Endothelial cell of umbilical vein (primary cell): Measurements from ENCODE around the gene NHS. TPM values are rescaled to one million over a fixed set of nuclear protein-coding genes. Genes with fewer than 3 reads are reported as not detected.

Experiments
- BruUV-seq: library from RNA; stranded (reverse); fragments of 400-500 nt; replicated peaks from 2 replicates; lab custom pipeline; 2021; lab: Mats Ljungman, UMichigan
- CTCF ChIA-PET: fragments of 300-600, 350-600 bp; sonication (Branson Sonifier 250); formaldehyde crosslinking; loops from one replicate; lab custom pipeline; 2021; ENCODE audit warnings: antibody characterized with exemption, inconsistent platforms; lab: Charles Lee
- POLR2A ChIA-PET: fragments of 300-600, 350-600 bp; sonication (Branson Sonifier 250); formaldehyde crosslinking; loops from one replicate; lab custom pipeline; 2021; ENCODE audit warnings: antibody characterized with exemption, inconsistent platforms; lab: Charles Lee
- DNase-seq: peaks from one replicate; pipeline ENCODE4 v3.0.0-alpha.2; 2011; ENCODE audit warnings: low read depth, low spot score
- FAIRE-seq: peaks from 2 replicates; lab custom pipeline; 2011; peaks lifted over from hg19 to GRCh38; lab: Jason Lieb, UNC
- H2AFZ ChIP-seq: 2 replicates; pipeline ENCODE4 v1.6.0; 2012; ENCODE audit warnings: low read depth, low read length, control low read depth, inconsistent platforms
- H3K27ac ChIP-seq: 2 replicates; pipeline ENCODE4 v1.5.1; 2011; ENCODE audit warnings: low read depth, mild to moderate bottlenecking, control low read depth, low read length, moderate library complexity; ENCODE audit not compliant: insufficient read depth
- H3K27me3 ChIP-seq, 2 experiments: 2 replicates each; pipeline versions ENCODE4 v1.6.0 to v1.6.1; 2011; ENCODE audit warnings: low read length in 2 of 2, mixed read lengths in 1 of 2; ENCODE audit not compliant: control insufficient read depth in 2 of 2, insufficient read depth in 2 of 2
- H3K36me3 ChIP-seq, 2 experiments: 2 replicates in 1 of 2; 3 replicates in 1 of 2; pipeline ENCODE4 v1.5.1; 2011; ENCODE audit warnings: low read length in 2 of 2, mild to moderate bottlenecking in 1 of 2, moderate library complexity in 1 of 2; ENCODE audit not compliant: control insufficient read depth in 2 of 2, insufficient read depth in 2 of 2; ENCODE audit errors: extremely low read depth in 1 of 2
- H3K4me1 ChIP-seq: 3 replicates; pipeline ENCODE4 v1.5.1; 2011; ENCODE audit warnings: mild to moderate bottlenecking, low read length; ENCODE audit not compliant: control insufficient read depth, insufficient read depth; ENCODE audit errors: extremely low read depth
- H3K4me2 ChIP-seq: 2 replicates; pipeline ENCODE4 v1.6.1; 2011; ENCODE audit warnings: low read length, control low read depth, mixed read lengths; ENCODE audit not compliant: insufficient read depth
- H3K4me3 ChIP-seq, 3 experiments: fragments of 200-600 bp in 1 of 3; sonication (generic), shearing (Covaris generic) in 1 of 3; replicated peaks in 1 of 3; 2 replicates each; pipeline ENCODE4 v1.5.1; 2011 to 2016; ENCODE audit warnings: control low read depth in 3 of 3, low read length in 3 of 3, mild to moderate bottlenecking in 2 of 3, inconsistent platforms in 1 of 3, low read depth in 1 of 3, moderate library complexity in 1 of 3; ENCODE audit not compliant: insufficient read depth in 1 of 3
- H3K79me2 ChIP-seq: 2 replicates; pipeline ENCODE4 v1.6.0; 2012; ENCODE audit warnings: low read length, inconsistent platforms; ENCODE audit not compliant: control insufficient read depth, insufficient read depth
- H3K9ac ChIP-seq: replicated peaks from 2 replicates; pipeline ENCODE3; 2011; ENCODE audit warnings: low read length, control low read depth; ENCODE audit not compliant: insufficient read depth; ENCODE audit errors: extremely low read depth
- H3K9me1 ChIP-seq: replicated peaks from 3 replicates; pipeline ENCODE4 v1.6.0; 2011; ENCODE audit warnings: mild to moderate bottlenecking, low read length; ENCODE audit not compliant: control insufficient read depth, insufficient read depth; ENCODE audit errors: extremely low read depth
- H3K9me3 ChIP-seq: replicated peaks from 2 replicates; pipeline ENCODE4 v1.5.1; 2012; ENCODE audit warnings: low read length, inconsistent platforms; ENCODE audit not compliant: control insufficient read depth, insufficient read depth
- H4K20me1 ChIP-seq: replicated peaks from 2 replicates; pipeline ENCODE3; 2011; ENCODE audit warnings: mild to moderate bottlenecking, low read length; ENCODE audit not compliant: control insufficient read depth, insufficient read depth; ENCODE audit errors: extremely low read depth
- CTCF ChIP-seq, 2 donors: IDR thresholded peaks; 1 replicate in 1 of 2; 2 replicates in 1 of 2; pipeline ENCODE4 v1.5.1; 2011; ENCODE audit warnings: low read length in 2 of 2, mild to moderate bottlenecking in 2 of 2, moderate library complexity in 2 of 2, control low read depth in 1 of 2, inconsistent platforms in 1 of 2, low read depth in 1 of 2; ENCODE audit not compliant: insufficient read depth in 1 of 2; ENCODE audit errors: extremely low read depth in 1 of 2
- EZH2 ChIP-seq: IDR thresholded peaks from 2 replicates; pipeline ENCODE4 v1.6.1; 2012; ENCODE audit warnings: borderline replicate concordance, low read depth, mild to moderate bottlenecking, moderate library complexity, low read length, inconsistent platforms; ENCODE audit not compliant: severe bottlenecking
- FOS ChIP-seq: IDR thresholded peaks from 2 replicates; pipeline ENCODE4 v1.6.1; 2011; ENCODE audit warnings: mild to moderate bottlenecking, low read length, moderate library complexity, borderline replicate concordance; ENCODE audit not compliant: insufficient read depth
- JUN ChIP-seq: IDR thresholded peaks from 2 replicates; pipeline ENCODE4 v1.6.1; 2011; ENCODE audit warnings: borderline replicate concordance, low read depth; ENCODE audit not compliant: insufficient read length, insufficient read depth
- MAX ChIP-seq: IDR thresholded peaks from 2 replicates; pipeline ENCODE4 v1.6.1; 2011; ENCODE audit not compliant: insufficient read depth, insufficient read length
- POLR2A ChIP-seq: IDR thresholded peaks from 2 replicates; pipeline ENCODE4 v1.6.1; 2012; ENCODE audit warnings: low read depth, mild to moderate bottlenecking, control low read depth, low read length
- dilution Hi-C: fragments of 300-500 bp; cut with MboI; formaldehyde crosslinking; loops from one replicate; pipeline ENCODE4 v1.15.0; 2019; ENCODE audit warnings: low sequenced_read_pairs; ENCODE audit not compliant: extremely low pct_ligation_motif_present
- intact Hi-C: fragments of 100-400 bp; cut with micrococcal nuclease; formaldehyde crosslinking; loops from one replicate; pipeline ENCODE4 v1.10.0; 2022
- polyA plus RNA-seq, 4 experiments: library from polyadenylated mRNA; depleted of rRNA in 3 of 4; stranded (reverse) in 3 of 4; unstranded in 1 of 4; fragments of >200 nt; gene quantifications; 2 replicates each; pipeline versions ENCODE4 v1.2.1 to v1.2.3, GENCODE V29; 2011 to 2012; ENCODE audit warnings: missing spikeins in 1 of 4
- total RNA-seq: library from RNA; stranded (reverse); gene quantifications from 2 replicates; pipeline ENCODE4 v1.2.3, GENCODE V29; 2021

The NHS gene
- total and polyA plus RNA-seq, 2 donors (not counting 3 experiments of a cell fraction or from before 2014, with no cell fraction given): 0.07 to 0.46 TPM

GRCh38 chrX:17456526-17456925 lies 81.5 kb downstream of the NHS start:
- ChIA-PET POLR2A (no interaction called here), CTCF (no interaction called here)
- no peaks in the 10 kb centered on the region for H3K36me3 ChIP-seq
- H3K4me2 ChIP-seq: no peak overlapping the region
- DNase-seq (no peak), FAIRE-seq (no peak)
- H3K9ac ChIP-seq: no peak overlapping the region
- TF ChIP-seq FOS (no peak), EZH2 (no peak), MAX (no peak), CTCF (IDR thresholded peaks at IDR 0.05; ENCODE audit: extremely low read depth in 1 of 2, insufficient read depth in 1 of 2, low read depth in 1 of 2, low read length in 2 of 2) (no peak), POLR2A (no peak), JUN (no peak)
- dilution Hi-C loops: no loop called here
- BruUV-seq: no TSS peak
- no peak overlapping the region for H3K4me3 ChIP-seq
- no peaks in the 10 kb centered on the region for H3K4me1 ChIP-seq
- no peaks in the 10 kb centered on the region for H3K79me2 ChIP-seq
- no peaks in the 10 kb centered on the region for H3K27me3 ChIP-seq
- intact Hi-C loops: no loop called here
- no peak overlapping the region for H3K27ac ChIP-seq
- no peaks in the 10 kb centered on the region for H4K20me1 ChIP-seq
- H3K9me3 ChIP-seq: no peaks in the 10 kb centered on the region
- no peaks in the 10 kb centered on the region for H3K9me1 ChIP-seq
- no peak overlapping the region for H2AFZ ChIP-seq
